NCI-H1694 treated with DMSO at 0.1 percent for 48 hours (cell line): ENCODE data around the gene CDH24.
"Not testable (repeated sequence)": the region's sequence is repeated elsewhere in the genome, so short reads cannot be mapped to it uniquely, and the experiment has no call there.

Source experiments
- DNase-seq: peaks from one replicate; lab custom pipeline; 2025; lab: John Stamatoyannopoulos, UW

The CDH24 gene

DNA sequence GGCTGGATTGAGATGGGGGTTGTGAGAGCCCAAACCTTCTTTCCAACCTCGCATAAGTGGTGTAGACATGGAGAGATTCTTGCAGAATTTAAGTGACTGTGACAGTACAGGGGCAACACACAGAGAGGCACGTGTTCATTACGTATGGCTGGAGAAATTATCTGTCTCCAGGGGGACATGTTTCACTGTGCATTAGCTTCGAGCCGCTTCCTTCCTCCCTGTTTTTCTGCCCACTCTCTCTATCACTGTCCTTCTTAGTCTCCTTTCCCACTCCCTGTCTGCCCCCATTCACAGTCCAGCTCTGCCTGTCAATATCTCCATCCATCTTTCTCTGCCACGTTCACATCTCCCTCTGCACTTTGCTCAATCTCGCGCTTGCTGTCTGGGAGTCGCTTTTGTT is 35.9 kb downstream of the CDH24 start:
- no peak for DNase-seq

DNA sequence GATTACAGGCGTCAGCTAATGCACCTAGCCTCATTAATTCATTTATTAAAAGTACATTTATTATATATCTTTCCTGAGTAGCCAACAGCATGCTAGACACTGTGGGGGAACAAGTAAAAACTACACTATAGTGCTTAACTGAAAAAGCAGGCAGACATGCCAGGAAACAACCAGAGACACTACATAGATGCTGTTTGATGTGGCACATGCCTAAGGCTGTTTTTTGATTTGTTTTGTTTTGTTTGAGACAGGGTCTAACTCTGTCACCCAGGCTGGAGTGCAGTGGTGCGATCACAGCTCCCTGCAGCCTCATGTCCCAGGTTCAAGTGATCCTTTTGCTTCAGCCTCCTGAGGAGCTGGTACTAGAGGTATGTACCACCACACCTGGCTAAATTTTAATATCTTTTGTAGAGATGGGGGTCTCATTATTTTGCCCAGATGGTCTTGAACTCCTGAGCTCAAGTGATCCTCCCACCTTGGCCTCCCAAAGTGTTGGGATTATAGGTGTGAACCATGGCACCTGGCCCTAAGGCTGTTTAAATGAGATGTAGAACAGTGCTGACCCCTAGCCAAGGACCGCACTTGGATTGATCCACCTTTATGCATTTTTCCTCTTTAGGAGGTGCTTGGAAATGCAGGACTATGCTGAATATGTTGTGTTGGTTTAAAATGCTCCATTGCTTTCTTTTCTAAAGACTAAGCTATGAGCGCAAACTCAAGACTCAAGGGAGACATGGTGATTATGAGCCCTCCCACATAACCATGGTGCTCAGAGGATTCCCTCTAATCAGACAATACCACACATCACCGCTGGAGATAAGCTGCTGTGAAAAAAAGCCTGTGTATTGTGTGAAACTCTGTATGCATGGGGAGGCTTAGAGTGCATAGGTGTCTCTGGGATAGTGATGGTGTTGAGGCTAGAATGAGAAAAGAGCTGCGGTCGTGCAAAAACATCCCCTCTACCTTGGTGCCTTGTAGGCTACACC is 36.9 kb downstream of the CDH24 start:
- no peak for DNase-seq

DNA sequence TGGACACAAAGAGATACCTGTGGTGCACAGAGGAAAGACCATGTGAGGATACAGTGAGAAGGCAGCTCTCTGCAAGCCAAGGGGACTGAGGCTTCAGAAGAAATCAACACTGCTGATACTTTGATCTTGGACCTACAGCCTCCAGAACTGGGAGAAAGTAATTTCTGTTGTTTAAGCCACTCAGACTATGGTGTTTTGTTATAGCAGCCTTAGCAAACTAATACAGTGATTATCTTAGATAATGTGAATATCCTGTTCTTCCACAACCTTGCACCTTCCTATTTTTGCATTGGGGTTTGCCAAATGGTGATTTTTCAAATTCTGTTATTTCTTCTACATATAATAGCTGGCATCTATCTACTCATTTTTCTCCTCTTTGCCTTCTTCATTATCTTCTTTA is 39.2 kb downstream of the CDH24 start:
- DNase-seq, result no peak

DNA sequence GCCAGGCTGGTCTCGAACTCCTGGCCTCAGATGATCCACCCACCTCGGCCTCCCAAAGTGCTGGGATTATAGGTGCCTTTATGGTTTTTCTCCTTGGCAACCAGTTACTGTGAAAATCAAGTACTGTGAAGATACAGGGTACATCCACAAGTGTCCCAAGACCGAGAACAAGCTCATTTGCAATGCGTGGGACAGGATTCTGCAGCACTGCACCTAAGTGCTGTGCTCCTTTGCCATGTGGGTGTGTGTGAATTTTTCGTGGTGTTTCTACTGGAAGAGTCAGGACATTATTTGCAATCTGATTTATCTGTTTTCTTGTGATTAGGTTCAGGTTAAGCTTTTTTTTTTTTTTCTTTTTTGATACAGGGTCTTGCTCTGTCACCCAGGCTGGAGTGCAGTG is 40.2 kb downstream of the CDH24 start:
- DNase-seq, result no peak

DNA sequence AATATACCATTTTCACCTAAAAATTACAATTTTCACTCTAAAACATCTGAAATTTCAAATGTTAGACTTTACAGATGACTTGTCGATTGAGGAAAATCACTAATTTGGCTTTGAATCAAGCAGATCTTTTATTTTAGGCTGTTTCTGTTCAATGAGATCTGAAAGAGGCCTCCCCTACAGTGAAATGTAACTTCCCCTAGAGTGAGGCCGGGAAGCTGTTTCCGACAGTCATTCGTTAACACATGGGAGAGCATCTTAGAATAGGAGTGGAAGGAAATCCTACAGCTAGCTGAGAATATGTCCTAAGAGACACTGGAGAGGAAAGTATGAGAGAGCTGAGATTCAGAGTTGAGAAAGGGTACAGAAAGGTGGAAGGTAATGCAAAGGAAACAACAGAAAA is 41.7 kb downstream of the CDH24 start:
- DNase-seq, result no peak

DNA sequence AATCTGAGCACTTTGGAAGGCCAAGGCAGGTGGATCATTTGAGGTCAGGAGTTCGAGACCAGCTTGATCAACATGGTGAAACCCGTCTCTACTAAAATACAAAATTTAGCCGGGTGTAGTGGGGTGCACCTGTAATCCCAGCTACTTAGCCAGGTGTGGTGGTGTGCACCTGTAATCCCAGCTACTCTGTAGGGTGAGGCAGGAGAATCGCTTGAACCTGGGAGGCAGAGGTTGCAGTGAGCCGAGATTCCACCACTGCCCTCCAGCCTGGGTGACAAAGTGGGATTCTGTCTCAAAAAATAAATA is 43.6 kb downstream of the CDH24 start:
- not testable (repeated sequence) for DNase-seq

DNA sequence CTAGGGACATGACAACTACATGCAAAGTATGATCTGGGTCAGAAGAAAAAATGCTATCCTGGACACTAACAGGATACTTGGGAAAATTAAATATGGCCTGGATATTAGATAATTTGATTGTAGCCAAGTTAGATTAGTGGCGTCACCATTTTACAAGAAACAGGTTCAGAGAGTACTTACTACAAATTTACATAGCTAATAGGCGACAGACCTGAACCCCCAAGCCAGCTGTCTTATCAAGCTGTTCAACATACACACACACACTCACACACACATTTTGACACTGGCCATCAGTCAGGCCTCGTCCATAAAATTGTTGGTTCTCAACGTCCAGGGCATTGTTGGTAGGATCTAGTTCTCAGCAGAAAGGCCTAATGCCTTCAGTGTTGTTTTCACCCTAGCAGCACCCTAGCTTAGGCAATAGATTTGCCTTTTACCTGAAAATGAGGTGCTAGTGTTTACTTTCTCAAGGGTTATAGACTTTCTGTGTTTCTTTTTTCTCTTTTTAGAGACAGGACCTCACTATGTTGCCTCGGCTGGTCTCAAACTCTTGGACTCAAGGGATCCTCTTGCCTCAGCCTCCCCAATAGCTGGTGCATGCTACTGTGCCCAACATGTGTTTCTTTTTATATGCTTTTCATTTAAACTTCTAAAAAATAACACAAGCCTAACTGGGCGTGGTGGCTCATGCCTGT is 44.1 kb downstream of the CDH24 start:
- peak; percentile 19 for DNase-seq

DNA sequence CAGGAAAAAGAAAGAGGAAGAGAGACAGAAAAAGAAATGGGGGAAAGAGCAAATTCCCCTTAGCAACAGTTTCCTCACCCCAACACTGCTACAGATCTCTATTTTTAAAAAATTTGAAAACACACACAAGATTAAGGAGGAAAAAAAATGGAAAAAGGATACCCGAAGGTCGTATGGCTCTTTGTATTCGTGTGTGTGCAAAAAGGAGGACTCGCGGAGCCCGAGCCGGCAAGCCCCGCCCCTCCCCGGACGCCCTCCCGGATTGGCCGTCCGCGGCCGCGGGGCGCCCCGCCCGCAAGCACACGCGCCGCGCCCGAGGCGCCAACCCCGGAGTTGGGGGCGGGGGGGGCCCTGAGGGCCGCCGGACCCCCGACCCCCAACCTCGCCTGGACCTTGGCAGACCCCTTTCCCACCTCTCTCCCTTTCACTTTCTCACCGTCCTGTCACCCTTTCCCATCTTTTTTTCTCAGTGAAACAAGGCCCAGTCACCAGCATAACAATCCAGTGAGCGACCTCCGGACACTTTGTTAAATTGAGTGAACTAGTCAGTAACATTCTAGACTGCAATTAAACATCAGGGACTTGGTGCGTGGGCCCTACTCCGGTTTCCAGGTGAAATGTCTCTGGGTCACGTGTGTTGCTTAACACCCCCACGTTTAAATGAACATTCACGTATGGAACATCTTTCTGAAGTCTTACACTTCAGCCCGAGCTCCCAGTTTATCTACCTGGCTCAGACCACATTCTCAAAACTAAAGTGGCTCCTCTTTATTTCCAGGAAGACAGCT is 47.2 kb downstream of the CDH24 start, which contains the start of gene C14orf93:
C14orf93 (minus strand) TSS at position 205 of the 788 bp plus-strand sequence. CDS start 11,120 bp downstream, outside the sequence.
- peak; percentile 58 for DNase-seq

DNA sequence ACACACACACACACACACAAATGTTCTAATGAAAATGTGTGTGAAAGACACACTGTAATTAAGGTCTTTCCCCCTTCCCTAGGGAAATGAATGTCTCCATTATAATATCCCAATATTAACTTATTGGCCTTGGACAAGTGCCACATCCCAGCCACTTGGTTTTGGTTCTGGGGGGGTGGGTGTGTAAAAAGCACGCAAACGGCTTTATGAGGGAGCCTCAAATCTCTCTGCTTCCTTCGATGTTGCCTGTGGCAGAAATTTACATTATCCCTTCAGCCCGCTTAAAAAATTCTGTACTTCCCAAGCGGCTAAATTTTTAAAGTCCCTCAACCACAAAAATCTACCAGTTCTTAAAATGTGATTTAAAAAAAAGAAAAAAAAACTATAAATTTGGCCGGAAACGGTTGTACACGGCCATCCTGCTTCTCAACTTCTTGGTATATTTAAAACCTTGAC is 47.8 kb downstream of the CDH24 start:
- DNase-seq, result no peak

DNA sequence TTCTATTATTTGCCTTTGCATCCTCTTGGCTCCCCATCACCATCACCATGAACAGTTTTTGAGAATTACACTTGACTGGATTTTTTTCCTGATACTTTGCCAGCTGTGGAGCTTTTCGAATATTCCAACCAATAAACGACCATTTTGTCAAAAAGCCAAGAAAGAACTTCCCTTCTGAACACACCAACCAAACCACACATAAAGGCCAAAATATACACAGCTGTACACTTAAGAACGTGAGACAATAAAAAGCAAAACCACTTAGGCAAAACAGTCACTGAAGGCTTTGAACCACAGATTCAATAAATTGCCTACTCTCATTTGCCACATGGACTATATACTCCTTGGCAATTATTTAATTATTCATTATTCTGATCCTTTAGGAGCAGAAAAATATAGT is 48.5 kb downstream of the CDH24 start:
- no peak for DNase-seq

DNA sequence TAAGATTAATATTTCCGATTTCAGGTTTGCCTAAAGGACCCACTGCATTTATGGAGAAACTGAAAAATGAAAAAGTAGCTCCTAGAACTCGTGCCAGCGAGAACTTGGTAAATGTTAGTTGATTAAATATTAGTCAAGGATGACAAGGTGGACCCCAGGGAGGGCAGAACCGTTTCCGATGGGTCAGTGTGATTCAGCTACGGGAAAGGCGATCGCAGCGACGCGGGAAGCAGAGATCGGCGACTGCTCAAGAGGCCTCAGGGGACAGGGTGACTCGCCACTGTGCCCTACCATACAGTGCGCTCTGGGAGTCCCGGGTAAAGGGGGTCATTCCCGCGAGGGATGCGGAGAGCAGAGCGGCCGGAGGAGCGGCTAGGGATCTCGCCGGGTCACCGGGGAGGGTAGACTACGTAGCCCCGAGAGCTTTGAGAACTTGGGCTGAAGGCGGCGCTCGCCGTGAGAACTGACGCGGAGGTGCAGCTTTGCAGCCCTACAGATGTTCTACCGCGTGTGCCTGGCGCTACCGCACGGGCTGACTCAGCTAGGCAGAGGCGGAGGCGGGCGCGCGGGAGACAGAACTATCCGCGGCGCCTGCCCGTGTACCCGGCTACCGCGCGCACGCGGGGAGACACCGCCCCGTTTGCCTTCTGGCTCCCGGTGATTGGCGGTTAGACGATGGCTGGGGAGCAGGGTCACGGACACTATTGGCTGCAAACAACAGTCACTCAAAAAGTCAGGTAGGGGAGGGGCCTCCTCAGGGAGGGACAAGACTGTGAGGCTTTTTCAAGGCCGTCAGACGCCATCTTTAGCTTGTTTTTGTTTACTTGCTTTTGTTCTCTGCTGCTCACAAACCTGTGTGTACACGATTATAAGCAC is 50.5 kb downstream of the CDH24 start:
- peak; percentile 99 for DNase-seq

DNA sequence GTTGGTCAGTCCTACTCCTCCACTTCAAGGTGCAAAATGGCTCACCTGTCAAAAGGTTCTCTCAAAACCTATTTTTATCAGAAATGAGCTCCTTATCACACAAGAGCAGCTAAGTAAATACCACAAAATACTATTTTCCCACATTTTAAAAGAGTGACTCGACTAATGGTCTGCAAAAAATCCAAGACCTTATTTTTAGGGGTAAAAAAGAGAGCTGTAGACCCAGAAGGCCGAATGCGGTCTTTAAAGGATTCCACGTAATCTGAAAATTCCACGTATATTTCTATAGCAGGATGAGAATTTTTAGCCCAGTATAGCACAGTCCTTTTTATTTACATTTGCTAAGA is 51.2 kb downstream of the CDH24 start:
- no peak for DNase-seq

DNA sequence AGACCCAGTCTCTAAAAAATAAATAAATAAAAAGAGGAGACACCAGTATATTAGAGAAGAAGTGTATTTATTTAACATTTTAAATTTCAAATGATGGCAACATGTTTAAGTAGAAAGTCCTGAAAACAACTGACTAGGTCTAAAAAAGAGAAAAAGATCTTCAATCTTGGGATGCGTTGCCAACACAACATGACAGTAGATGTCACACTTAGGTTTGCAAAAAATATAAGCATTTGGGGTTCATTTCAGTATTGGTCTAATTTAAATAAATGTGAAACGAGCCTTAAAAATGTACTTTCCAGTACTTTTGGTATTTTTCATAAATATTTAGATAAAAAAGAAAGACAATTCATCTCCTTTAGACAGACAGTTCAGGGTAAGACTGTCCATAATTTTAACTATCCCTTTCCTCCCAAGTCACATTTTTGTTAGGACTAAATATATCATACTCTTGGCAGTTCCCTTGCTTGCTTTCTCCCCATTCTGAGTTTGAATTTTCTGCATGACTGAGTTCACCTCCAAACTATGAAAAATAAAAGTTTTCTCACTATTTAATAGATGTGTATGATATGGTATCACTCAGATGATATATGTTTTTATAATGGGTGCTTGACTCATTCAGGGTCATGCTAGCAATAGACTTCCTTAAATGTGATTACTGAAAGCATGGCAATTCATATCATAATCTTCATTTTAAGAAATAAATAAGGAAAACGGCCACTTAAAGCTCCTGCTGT is 51.7 kb downstream of the CDH24 start:
- no peak for DNase-seq

DNA sequence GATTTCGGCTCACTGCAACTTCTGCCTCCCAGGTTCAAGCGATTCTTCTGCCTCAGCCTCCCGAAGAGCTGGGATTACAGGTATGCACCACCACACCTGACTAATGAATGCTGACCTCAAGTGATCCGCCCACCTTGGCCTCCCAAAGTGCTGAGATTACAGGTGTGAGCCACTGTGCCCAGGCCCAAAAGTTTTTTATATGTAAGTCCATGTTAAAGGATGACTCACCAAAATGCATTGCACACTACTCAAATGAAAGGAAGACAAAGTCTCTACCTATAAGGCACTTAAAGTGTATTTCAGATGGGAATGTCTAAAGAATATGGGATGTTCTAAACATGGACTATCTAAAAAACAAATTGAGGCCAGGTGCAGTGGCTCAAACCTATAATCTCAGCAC is 53.0 kb downstream of the CDH24 start:
- DNase-seq, result not testable (repeated sequence)

DNA sequence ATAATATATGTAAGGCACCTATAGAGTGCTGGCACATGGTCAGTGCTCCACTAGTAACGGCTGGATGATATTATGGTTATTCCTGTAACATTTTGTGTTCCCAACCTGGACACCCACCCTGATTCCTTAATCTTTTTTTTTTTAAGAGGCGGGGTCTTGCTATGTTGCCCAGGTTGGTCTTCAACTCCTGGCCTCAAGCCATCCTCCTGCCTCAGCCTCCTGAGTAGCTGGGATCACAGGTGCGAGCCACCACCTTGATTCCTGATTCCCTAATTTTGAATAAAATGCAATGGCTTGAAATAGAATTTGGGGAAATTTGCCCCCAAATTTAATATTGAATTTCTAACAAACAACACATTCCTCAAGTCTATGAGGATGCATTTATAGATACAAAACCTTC is 54.7 kb downstream of the CDH24 start:
- DNase-seq, result no peak

DNA sequence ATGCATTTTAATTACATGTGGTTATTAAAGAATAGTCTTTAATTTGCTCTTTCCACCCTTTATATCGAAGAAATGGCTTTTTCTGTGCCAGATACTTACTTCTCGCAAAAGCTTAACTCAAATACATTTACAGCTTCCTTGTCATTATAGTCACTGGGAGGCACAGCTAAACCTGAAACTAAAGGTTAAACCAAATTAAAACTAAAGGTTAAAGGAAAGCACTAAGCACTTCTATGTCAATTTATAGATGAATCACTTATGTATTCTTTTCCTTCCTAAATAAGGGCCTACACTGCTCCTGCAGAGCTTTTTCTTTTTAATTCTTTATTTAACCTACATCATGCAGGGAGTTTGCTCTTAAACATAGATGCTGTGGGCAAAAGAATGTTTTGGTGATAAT is 56.5 kb downstream of the CDH24 start:
- DNase-seq, result no peak

DNA sequence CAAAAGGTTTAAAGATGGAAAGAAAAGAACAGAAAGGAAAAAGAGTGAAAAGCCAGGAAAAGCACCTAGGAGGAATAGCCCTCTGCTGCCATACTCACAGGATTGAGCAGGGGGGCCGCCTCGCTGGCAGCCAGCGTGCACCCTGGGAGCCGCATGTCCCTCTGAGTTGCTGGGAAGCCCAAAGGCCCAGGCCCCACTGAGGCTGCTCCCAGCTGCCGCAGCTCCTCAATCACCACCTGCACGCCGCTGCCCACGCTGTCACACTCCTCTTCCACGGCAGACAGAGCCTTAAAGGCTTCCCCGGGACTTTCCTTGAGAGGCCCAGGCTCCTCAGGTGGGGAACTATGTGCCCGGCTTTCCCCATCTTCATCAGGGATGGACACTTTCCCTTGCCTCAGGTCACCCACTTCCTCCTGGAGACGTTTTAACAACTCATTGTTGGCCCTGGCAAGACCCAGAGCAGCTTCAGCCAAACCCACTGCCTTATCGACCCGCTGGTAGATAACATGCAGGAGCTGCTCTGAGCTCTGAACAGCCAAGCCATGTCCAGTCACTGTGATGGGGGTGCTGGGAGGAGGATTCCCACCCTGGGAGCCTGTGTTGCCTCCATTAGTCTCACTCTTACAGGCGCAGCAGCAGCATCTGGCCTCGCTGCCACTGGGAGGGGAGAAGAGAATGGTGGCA is 58.8 kb downstream of the CDH24 start:
- DNase-seq, result no peak

DNA sequence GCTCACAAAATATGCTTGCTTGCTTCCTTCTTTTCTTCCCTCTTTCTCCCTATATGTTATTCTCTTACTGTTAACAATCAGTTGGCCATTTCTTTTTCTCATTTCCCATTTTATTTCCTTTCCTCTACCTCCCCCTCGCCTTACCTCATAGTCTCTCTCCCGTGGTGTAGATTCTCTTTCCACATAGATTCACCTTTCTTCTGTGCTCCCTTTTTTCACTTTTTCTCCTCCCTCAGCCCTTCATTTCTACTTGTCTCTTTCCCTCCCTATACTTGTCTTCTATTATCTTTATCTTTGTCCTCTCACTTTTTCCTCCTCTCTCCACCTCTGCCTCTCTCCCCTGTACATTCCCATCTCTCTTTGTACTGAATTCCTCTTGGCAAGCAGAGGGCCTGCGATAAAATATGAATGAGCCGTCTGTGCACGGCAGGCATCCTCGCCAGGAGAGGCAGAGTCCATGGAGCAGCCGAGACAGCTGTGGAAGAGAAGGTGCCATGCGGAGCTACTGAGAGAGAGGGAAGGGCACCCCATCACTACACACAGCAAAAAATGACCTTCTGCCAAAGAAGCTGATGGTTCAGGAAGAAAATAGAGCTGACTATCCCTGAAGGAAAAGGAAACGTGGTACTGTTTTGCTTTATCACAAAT is 59.5 kb downstream of the CDH24 start:
- DNase-seq, result peak; percentile 87
